Cardiac fibroblast (primary cell): Measurements from ENCODE around the gene CRYM.
"Not testable (repeated sequence)": the region's sequence is repeated elsewhere in the genome, so short reads cannot be mapped to it uniquely, and the experiment has no call there.

Source experiments
- DNase-seq, 2 donors: peaks; one replicate each; pipeline versions ENCODE4 v3.0.0 to v3.0.0-alpha.2; 2010; ENCODE audit warnings: low read depth in 2 of 2
- H3K4me3 ChIP-seq, 2 donors: replicated peaks in 1 of 2; 1 replicate in 1 of 2; 2 replicates in 1 of 2; pipeline ENCODE4 v1.5.1; 2011; ENCODE audit warnings: low read depth in 2 of 2, low read length in 2 of 2, mild to moderate bottlenecking in 2 of 2, moderate library complexity in 1 of 2
- CTCF ChIP-seq: IDR thresholded peaks from one replicate; pipeline ENCODE4 v1.5.1; 2011; ENCODE audit warnings: low read depth, mild to moderate bottlenecking, low read length, inconsistent platforms

Gene CRYM

GRCh38 chr16:21302898-21303528 is 24.9 kb upstream of the CRYM start:
- peak overlapping the region in 1 of 2 donors; percentile 82 for H3K4me3 ChIP-seq
- DNase-seq, result peak; percentile 48 to 97
- TF ChIP-seq CTCF, result no peak

GRCh38 chr16:21302454-21302853 is 24.4 kb upstream of the CRYM start:
- peak in 1 of 2 donors; percentile 43 for DNase-seq
- no peak for TF ChIP-seq CTCF
- H3K4me3 ChIP-seq, result peak overlapping the region; percentile 3 to 82

- peak overlapping the region; percentile 82 to 86 for H3K4me3 ChIP-seq
- no peak for DNase-seq
- no peak for TF ChIP-seq CTCF
Observed at GRCh38 chr16:21301895-21302291, 23.8 kb upstream of the CRYM start.

- TF ChIP-seq CTCF, result no peak
- peak; percentile 68 to 77 for DNase-seq
- peak overlapping the region; percentile 82 to 86 for H3K4me3 ChIP-seq
Observed at GRCh38 chr16:21301168-21301894, 23.2 kb upstream of the CRYM start.

GRCh38 chr16:21300309-21301167 is 22.4 kb upstream of the CRYM start:
- DNase-seq, result peak; percentile 100
- peak overlapping the region; percentile 82 to 86 for H3K4me3 ChIP-seq
- peak; percentile 89 for TF ChIP-seq CTCF

GRCh38 chr16:21289789-21290188 is 11.7 kb upstream of the CRYM start:
- DNase-seq, H3K4me3 ChIP-seq: not testable (repeated sequence)

GRCh38 chr16:21285314-21285713 is 7.2 kb upstream of the CRYM start:
- TF ChIP-seq CTCF, result no peak
- H3K4me3 ChIP-seq, result no peak overlapping the region
- no peak for DNase-seq
